HG02678 (cell line): ENCODE measurements around the gene ZNF79.

Source experiments
- ATAC-seq: cut with Tn5 transposase; IDR thresholded peaks from one replicate; pipeline ENCODE4 v1.9.1; 2021; ENCODE audit warnings: mild to moderate bottlenecking, moderate library complexity; ENCODE audit not compliant: unreplicated experiment

The ZNF79 gene

GRCh38 chr9:127492616-127493015 lies 68.4 kb downstream of the ZNF79 start:
- ATAC-seq: no peak

DNA sequence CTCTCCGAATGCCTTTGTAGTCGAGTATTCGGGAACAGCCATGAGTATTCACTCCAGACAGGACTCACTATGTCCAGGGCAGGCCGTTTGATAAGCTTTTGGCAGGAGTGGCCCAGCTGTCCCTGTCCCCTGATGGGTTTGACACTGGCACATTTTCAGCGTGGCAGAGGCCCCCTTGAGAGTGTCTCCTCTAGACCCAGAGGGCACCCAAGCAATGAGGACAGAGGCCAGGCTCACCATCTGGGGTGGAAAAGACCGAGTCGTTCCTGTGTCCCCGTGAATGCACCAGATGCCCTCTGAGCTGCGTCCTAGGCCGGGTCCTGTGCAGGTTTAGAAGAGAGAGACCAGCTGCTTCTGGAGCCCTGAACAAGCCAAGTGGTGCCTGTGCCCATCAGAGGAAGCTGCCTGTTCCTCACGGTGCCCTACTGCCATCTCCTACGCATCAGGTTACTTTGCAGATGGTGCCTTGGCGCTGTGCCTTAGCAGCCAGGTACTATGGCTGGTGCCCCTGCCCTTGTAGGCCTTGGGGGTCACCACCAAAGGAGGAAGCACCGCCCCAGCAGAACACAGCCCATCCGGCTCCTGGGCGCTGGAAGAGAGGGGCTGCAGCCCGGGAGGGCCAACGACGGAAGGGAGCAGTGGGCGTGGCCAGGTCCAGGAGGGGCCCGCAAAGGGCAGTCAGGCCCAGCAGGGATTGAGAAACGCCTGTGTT lies 69.6 kb downstream of the ZNF79 start:
- ATAC-seq: no peak

DNA sequence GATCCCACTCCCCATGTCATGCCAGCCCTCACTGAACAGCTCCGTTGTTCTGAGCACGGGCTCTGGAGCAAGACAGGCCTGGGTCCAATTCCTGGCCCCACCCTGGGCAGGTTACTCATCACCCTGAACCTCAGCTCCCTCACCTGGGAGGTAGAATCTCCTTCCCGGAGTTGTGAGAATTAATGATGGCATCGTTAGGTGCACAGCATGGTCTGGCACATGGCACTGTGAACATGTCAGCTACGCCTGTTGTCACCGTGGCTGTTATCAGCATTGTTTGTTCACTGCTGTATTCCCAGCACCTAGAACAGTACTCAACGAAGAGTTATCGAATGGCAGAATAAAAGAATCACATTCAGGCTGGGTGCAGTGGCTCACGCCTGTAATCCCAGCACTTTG lies 70.1 kb downstream of the ZNF79 start:
- ATAC-seq: no peak
